Esophagus mucosa (tissue), 1 donor: ENCODE data around the gene FSD1. TPM values are rescaled to one million over a fixed set of nuclear protein-coding genes. Genes with fewer than 3 reads are reported as not detected.
"Not testable (repeated sequence)": the region's sequence is repeated elsewhere in the genome, so short reads cannot be mapped to it uniquely, and the experiment has no call there.

Experiments used
- ATAC-seq: fragments of 200-7000 bp; cut with Tn5 transposase; one replicate; pipeline ENCODE4 v1.9.1; 2020
- total RNA-seq: library from RNA; stranded (reverse); gene quantifications from one replicate; pipeline ENCODE4 v1.2.4, GENCODE V29; 2023
- donor health status: DM: yes; HTN: yes; CAD: no.

The FSD1 gene
- total RNA-seq, 1 donor from 2014 or later = 0.36 TPM

GRCh38 chr19:4319067-4319718 lies 14.8 kb downstream of the FSD1 start:
- no peak for ATAC-seq

DNA sequence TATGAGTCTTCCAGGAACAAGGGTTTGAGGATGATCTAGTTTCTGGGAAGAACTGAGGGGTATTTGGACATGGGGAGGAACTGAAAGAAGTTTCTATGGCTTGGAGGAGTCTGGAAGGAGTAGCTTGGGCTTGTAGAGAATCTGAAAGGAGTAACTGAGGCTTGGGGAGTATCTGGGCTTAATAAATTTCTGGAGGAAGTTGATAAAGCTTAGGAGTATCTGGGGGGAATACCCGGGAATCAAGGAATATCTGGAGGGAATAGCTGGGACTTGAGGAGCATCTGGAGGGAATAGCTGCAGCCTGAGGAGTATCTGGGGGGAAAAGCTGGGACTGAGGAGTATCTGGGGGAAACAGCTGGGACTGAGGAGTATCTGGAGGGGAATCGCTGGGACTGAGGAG lies 16.0 kb downstream of the FSD1 start:
- ATAC-seq = no peak

- ATAC-seq = no peak
Observed at GRCh38 chr19:4322942-4323665, 18.7 kb downstream of the FSD1 start.

DNA sequence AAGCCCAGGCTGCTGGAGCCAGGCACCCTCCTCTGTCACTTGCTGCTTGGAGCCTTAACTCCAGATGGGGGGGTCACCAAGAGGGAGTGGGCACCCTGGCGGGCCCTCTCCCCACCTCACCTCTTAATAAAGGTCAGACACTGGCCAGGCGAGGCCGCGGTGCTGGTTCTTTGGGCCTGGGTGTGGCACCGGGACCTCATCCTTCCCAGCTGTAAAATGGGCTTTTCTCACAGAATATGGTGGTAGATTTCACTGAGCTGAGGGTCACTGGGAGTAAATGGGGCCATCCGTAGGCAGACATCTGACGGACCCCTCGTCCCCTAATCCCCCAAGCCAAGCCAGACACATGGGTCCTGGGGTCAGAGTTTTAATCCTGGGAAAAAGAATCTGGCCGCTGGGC lies 19.3 kb downstream of the FSD1 start:
- no peak for ATAC-seq

GRCh38 chr19:4324228-4324627 lies 19.8 kb downstream of the FSD1 start:
- no peak for ATAC-seq

GRCh38 chr19:4326215-4326836 lies 21.9 kb downstream of the FSD1 start:
- no peak for ATAC-seq

- no peak for ATAC-seq
Observed at GRCh38 chr19:4326837-4327251, 22.4 kb downstream of the FSD1 start.

- ATAC-seq = peak; percentile 34
Observed at GRCh38 chr19:4327252-4327876, 23.0 kb downstream of the FSD1 start.

DNA sequence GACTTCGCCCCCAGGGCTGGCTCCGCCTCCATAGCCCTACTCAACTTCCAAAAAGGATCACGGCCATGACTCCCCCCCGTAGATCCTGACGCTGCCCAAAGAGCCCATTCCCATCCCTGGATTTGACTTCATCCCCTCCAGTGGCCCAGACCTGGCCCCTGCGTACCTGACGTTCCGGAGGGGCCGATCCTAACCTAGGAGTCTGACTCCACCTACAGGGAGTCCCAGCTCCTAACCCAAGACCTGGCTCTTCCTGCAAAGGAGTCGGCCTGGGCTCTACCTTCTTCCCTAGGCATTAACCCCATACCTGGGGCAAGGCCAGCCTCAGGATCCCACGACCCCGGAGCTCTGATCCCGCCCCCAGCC lies 23.5 kb downstream of the FSD1 start:
- peak; percentile 10 for ATAC-seq

GRCh38 chr19:4328243-4328990 lies 24.0 kb downstream of the FSD1 start:
- ATAC-seq = peak; percentile 90

DNA sequence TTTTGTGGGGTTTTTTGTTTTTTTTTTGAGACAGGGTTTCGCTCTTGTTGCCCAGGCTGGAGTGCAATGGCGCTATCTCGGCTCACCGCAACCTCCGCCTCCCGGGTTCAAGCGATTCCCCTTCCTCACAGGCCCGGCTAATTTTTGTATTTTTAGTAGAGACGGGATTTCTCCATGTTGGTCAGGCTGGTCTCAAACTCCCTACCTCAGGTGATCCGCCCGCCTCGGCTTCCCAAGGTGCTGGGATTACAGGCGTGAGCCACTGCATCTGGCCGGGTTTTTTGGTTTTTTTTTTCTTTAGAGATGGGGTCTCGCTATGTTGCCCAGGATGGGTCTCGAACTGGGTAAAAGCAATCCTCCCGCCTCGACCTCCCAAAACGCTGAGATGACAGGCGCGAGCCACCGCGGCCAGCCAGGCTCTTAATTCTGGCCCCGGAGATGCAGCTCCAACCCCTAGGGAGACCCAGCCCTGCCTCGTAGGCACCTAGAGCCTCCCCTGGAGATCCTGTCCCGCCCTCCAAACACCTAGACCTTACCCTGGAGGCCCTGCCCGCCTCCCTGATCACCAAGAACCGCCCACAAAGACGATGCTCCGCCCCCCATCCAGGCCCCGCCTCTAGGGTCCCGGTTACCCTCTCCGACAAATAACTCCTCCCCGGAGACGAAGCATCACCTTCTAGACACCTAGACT lies 24.7 kb downstream of the FSD1 start:
- not testable (repeated sequence) for ATAC-seq

GRCh38 chr19:4329858-4330257 lies 25.5 kb downstream of the FSD1 start:
- no peak for ATAC-seq

DNA sequence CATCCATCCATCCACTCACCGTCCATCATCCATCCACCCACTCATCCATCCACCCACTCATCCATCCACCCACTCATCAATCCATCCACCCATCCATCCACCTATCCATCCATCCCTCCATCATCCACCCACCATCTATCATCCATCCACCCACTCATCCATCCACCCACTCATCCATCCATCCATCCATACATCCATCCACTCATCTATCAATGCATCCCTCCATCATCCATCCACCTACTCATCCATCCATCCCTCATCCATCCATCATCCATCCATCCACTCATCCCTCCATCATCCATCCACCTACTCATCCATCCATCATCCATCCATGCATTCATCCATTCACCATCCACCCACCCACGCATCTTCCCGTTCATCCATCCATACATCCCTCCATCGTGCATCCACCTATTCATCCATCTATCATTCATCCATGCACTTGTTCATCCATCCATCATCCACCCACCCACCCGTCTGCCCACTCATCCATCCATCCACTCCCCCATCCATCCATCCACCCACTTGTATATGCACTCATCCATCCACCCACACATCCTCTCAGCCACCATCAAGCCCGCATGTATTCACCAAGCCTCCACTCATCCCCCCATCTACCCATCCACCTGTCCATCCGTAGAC lies 30.7 kb downstream of the FSD1 start:
- ATAC-seq = no peak

DNA sequence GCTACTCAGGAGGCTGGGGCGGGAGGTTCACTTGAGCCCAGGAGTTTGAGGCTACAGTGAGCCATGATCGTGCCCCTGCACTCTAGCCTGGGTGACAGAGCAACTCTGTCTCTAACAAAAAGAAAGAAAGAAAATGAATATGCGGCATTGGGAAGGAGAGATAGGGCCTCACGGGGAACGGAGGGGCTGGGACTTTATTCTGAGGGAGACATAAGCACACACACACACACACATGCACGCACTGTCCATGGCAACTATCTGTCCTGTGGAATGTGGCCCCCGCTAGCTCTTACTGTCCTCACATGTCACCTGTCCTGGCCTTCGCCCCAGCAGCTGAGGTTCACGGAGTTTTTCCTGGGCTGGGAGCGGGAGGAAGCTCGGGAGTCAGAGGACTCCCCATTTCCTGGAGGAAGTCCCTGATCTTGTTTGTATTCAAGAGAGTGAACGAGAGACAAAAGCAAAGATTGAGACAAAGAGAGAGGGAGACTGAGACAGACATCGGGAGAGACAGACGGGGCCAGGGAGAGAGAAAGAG lies 33.6 kb downstream of the FSD1 start:
- ATAC-seq = no peak

DNA sequence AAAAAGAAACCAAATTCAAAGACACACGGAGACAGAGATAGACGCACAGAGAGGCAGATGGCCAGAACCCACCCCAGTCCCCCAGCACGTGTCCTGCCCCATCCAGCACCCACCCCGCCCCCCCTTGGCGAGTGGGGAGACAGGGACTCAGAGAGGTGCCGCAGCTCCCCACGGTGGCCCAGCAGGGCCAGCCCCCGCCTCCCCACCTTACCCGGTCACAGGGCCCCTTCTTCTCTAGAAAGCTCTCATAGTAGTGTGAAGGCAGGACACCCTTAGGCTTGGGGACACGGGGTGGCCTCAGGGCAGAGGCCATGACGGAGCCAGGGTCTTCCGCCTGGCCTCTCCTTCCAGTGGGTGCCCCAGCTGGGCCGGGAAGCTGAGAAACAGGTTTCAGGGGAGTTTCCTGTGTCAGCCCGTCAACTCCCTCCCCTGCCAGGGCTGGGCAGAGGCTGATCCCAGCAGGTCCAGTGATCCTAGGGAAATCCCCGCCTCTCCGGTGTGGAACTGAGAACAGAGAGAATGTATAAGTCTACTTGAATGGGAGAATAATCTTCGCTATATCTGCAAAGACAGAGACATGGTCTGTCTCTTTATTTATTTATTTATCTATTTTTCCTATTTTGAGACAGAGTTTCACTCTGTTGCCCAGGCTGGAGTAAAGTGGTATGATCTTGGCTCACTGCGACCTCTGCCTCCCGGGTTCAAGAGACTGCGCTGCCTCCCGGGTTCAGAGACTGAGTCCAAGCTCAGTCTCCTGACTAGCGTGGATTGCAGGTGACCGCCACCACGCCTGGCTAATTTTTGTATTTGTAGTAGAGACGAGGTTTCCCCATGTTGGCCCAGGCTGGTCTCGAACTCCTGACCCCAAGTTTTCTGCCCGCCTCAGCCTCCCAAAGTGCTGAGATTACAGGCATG lies 34.3 kb downstream of the FSD1 start, which contains the start of gene STAP2:
Gene STAP2 (minus strand): TSS at position 387 of the 915 bp plus-strand sequence. CDS start 74 bp downstream, at position 313.
- peak; percentile 65 for ATAC-seq

- ATAC-seq = peak; percentile 0
Observed at GRCh38 chr19:4342314-4342614, 37.9 kb downstream of the FSD1 start.

GRCh38 chr19:4342615-4343369 lies 38.4 kb downstream of the FSD1 start:
- peak; percentile 90 for ATAC-seq

DNA sequence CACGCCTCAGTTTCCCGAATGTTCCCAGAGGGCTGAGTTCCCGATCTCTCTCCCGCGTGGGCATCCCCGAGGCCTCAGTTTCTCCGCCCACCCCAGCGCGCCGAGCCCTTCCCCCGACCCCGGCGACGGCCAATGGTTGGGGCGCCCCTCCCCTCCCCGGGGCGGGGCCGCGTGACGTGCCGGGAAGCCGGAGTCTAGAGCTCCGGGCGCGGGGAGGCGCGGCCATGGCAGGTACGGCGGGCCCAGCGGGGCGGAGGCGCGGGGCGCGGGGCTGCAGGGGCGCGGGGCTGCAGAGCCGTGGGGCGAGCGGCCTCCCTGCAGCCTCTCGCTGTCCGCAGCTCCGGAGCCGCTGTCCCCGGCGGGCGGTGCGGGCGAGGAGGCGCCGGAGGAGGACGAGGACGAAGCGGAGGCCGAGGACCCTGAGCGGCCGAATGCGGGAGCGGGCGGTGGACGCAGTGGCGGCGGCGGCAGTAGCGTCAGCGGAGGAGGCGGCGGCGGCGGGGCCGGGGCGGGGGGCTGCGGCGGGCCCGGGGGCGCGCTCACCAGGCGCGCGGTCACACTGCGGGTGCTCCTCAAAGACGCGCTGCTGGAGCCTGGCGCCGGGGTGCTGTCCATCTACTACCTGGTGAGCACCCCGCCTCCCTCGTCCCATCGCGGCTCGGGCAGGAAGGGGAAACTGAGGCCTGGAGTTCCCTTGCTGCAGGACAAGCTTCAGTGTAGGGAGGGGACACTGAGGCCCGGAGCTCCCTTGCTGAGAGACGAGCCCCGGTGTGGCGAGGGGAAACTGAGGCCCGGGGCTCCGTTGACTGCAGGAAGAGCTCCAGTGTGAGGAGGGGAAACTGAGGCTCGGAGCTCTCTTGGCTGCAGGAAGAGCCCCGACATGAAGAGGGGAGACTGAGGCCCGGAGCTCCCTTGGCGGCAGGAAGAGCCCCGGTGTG lies 39.2 kb downstream of the FSD1 start, which contains the start of gene MPND:
Gene MPND (plus strand): TSS at position 193 of the 938 bp plus-strand sequence. CDS start 32 bp downstream, at position 225.
- ATAC-seq = peak; percentile 78
